HEK293T (cell line): Measurements from ENCODE around the gene RASSF3.

Experiments used
- CTCF ChIA-PET: fragments of 350-600 bp; formaldehyde crosslinking; extraction: SDS; loops from one replicate; lab custom pipeline; 2021; ENCODE audit warnings: antibody characterized with exemption, inconsistent platforms; lab: Yijun Ruan, JAX
- POLR2A ChIA-PET: fragments of 350-600 bp; formaldehyde crosslinking; extraction: SDS; loops from one replicate; lab custom pipeline; 2020; ENCODE audit warnings: antibody characterized with exemption, inconsistent platforms; lab: Yijun Ruan, JAX
- DNase-seq: peaks from one replicate; pipeline ENCODE4 v3.0.0; 2012; ENCODE audit warnings: mixed read lengths; ENCODE audit errors: extremely low spot score
- ARNT ChIP-seq: fragments of 450-650 bp; IDR thresholded peaks from 2 replicates; pipeline ENCODE4 v1.6.1; 2017; ENCODE audit warnings: mild to moderate bottlenecking
- BHLHE40 ChIP-seq: fragments of 450-650 bp; IDR thresholded peaks from 2 replicates; pipeline ENCODE4 v1.6.1; 2016; ENCODE audit warnings: mild to moderate bottlenecking, moderate library complexity, borderline replicate concordance
- CTBP1 ChIP-seq: fragments of 450-650 bp; IDR thresholded peaks from 2 replicates; pipeline ENCODE4 v1.6.1; 2016; ENCODE audit warnings: borderline replicate concordance
- ELF4 ChIP-seq: fragments of 450-650 bp; IDR thresholded peaks from 2 replicates; pipeline ENCODE4 v1.6.1; 2017; ENCODE audit warnings: antibody characterized with exemption
- FOXA1 ChIP-seq: fragments of 450-650 bp; IDR thresholded peaks from 2 replicates; pipeline ENCODE4 v1.6.1; 2016; ENCODE audit warnings: mild to moderate bottlenecking
- FOXK2 ChIP-seq: fragments of 450-650 bp; IDR thresholded peaks from 2 replicates; pipeline ENCODE4 v1.6.1; 2016; ENCODE audit warnings: mild to moderate bottlenecking
- FOXM1 ChIP-seq: fragments of 450-650 bp; IDR thresholded peaks from 2 replicates; pipeline ENCODE4 v1.6.1; 2017; ENCODE audit warnings: mild to moderate bottlenecking, borderline replicate concordance
- HDGF ChIP-seq: fragments of 450-650 bp; IDR thresholded peaks from 2 replicates; pipeline ENCODE4 v1.6.1; 2017; ENCODE audit warnings: antibody characterized with exemption, borderline replicate concordance
- L3MBTL2 ChIP-seq: fragments of 450-650 bp; conservative IDR thresholded peaks from 2 replicates; pipeline ENCODE4 v1.6.1; 2016; ENCODE audit warnings: mild to moderate bottlenecking
- LEF1 ChIP-seq: fragments of 450-650 bp; IDR thresholded peaks from 2 replicates; pipeline ENCODE4 v1.6.1; 2017; ENCODE audit warnings: mild to moderate bottlenecking, borderline replicate concordance
- NFRKB ChIP-seq: fragments of 450-650 bp; IDR thresholded peaks from 2 replicates; pipeline ENCODE4 v1.6.1; 2016; ENCODE audit warnings: mild to moderate bottlenecking, moderate library complexity
- PKNOX1 ChIP-seq: fragments of 450-650 bp; IDR thresholded peaks from 2 replicates; pipeline ENCODE4 v1.6.1; 2016
- SP1 ChIP-seq: fragments of 450-650 bp; IDR thresholded peaks from 2 replicates; pipeline ENCODE4 v1.6.1; 2017
- SUZ12 ChIP-seq: fragments of 450-650 bp; IDR thresholded peaks from 2 replicates; pipeline ENCODE4 v1.6.1; 2016; ENCODE audit warnings: mild to moderate bottlenecking
- TARDBP ChIP-seq: fragments of 450-650 bp; IDR thresholded peaks from 2 replicates; pipeline ENCODE4 v1.6.1; 2016
- ZNF384 ChIP-seq: fragments of 450-650 bp; IDR thresholded peaks from 2 replicates; pipeline ENCODE4 v1.6.1; 2016

Gene RASSF3

GRCh38 chr12:64568298-64568697 is 42.0 kb upstream of the RASSF3 start:
- DNase-seq: no peak
- TF ChIP-seq TARDBP: no peak
- no peak for TF ChIP-seq L3MBTL2
- no peak for TF ChIP-seq NFRKB
- no peak for TF ChIP-seq LEF1
- no peak for TF ChIP-seq HDGF
- no peak for TF ChIP-seq ELF4
- TF ChIP-seq BHLHE40: no peak
- TF ChIP-seq PKNOX1: no peak
- TF ChIP-seq FOXA1: no peak
- TF ChIP-seq ARNT: no peak
- no peak for TF ChIP-seq ZNF384
- TF ChIP-seq SUZ12: no peak
- TF ChIP-seq FOXK2: no peak
- TF ChIP-seq CTBP1: no peak
- no peak for TF ChIP-seq FOXM1
- no peak for TF ChIP-seq SP1
- POLR2A ChIA-PET: interaction anchor here (1.4 kb wide), 1 partner anchor 164 kb away, joined by 4 read pairs; the partner anchor contains the start of gene XPOT
- CTCF ChIA-PET: interaction anchor here (0.9 to 1.0 kb wide), 2 partner anchors 19 to 40 kb away, joined by 3 to 4 read pairs; no protein-coding TSS in a partner anchor

GRCh38 chr12:64569923-64570691 is 40.2 kb upstream of the RASSF3 start:
- DNase-seq: no peak
- TF ChIP-seq LEF1 (no peak), HDGF (no peak), ARNT (no peak), ELF4 (no peak)
- ChIA-PET CTCF (no interaction called here), POLR2A (interaction anchor here (1.4 kb wide), 1 partner anchor 166 kb away, joined by 4 read pairs; the partner anchor contains the start of gene XPOT)

- POLR2A ChIA-PET: no interaction called here
- TF ChIP-seq L3MBTL2: no peak
- TF ChIP-seq BHLHE40: no peak
- no peak for TF ChIP-seq ARNT
- TF ChIP-seq ZNF384: no peak
- TF ChIP-seq ELF4: no peak
- CTCF ChIA-PET: no interaction called here
- no peak for DNase-seq
Observed at GRCh38 chr12:64571411-64571810, 38.9 kb upstream of the RASSF3 start.

- TF ChIP-seq NFRKB (no peak), PKNOX1 (no peak)
- POLR2A ChIA-PET: no interaction called here
- CTCF ChIA-PET: no interaction called here
- DNase-seq: no peak
Observed at GRCh38 chr12:64572241-64572640, 38.1 kb upstream of the RASSF3 start.

- DNase-seq: no peak
- ChIA-PET CTCF (no interaction called here), POLR2A (no interaction called here)
- no peak for TF ChIP-seq ELF4
- TF ChIP-seq SP1: no peak
- TF ChIP-seq TARDBP: no peak
- no peak for TF ChIP-seq HDGF
- no peak for TF ChIP-seq BHLHE40
- TF ChIP-seq NFRKB: no peak
- TF ChIP-seq L3MBTL2: no peak
- no peak for TF ChIP-seq SUZ12
- TF ChIP-seq PKNOX1: no peak
- TF ChIP-seq CTBP1: no peak
- no peak for TF ChIP-seq LEF1
- TF ChIP-seq ZNF384: no peak
- no peak for TF ChIP-seq ARNT
- no peak for TF ChIP-seq FOXK2
Observed at GRCh38 chr12:64574837-64575236, 35.5 kb upstream of the RASSF3 start.

GRCh38 chr12:64577046-64577445 is 33.2 kb upstream of the RASSF3 start:
- ChIA-PET POLR2A (no interaction called here), CTCF (no interaction called here)
- TF ChIP-seq BHLHE40 (no peak), L3MBTL2 (no peak), SP1 (no peak), HDGF (no peak), CTBP1 (no peak), ARNT (no peak), FOXA1 (no peak), LEF1 (no peak), FOXM1 (no peak), ELF4 (no peak), ZNF384 (no peak), SUZ12 (no peak), TARDBP (no peak), NFRKB (no peak), PKNOX1 (no peak)
- DNase-seq: no peak
